Measurements from ENCODE around the gene APEX2.

The APEX2 gene, protein sequence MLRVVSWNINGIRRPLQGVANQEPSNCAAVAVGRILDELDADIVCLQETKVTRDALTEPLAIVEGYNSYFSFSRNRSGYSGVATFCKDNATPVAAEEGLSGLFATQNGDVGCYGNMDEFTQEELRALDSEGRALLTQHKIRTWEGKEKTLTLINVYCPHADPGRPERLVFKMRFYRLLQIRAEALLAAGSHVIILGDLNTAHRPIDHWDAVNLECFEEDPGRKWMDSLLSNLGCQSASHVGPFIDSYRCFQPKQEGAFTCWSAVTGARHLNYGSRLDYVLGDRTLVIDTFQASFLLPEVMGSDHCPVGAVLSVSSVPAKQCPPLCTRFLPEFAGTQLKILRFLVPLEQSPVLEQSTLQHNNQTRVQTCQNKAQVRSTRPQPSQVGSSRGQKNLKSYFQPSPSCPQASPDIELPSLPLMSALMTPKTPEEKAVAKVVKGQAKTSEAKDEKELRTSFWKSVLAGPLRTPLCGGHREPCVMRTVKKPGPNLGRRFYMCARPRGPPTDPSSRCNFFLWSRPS
- long read RNA-seq, transcript APEX2-201 (6 exons, 3,245 nt): major isoform, 70 of 79 reads
- long read RNA-seq, partial matches to known transcripts: 0 of 79 reads
- long read RNA-seq, other reads (novel, unspliced or antisense): 7 of 79 reads

DNA sequence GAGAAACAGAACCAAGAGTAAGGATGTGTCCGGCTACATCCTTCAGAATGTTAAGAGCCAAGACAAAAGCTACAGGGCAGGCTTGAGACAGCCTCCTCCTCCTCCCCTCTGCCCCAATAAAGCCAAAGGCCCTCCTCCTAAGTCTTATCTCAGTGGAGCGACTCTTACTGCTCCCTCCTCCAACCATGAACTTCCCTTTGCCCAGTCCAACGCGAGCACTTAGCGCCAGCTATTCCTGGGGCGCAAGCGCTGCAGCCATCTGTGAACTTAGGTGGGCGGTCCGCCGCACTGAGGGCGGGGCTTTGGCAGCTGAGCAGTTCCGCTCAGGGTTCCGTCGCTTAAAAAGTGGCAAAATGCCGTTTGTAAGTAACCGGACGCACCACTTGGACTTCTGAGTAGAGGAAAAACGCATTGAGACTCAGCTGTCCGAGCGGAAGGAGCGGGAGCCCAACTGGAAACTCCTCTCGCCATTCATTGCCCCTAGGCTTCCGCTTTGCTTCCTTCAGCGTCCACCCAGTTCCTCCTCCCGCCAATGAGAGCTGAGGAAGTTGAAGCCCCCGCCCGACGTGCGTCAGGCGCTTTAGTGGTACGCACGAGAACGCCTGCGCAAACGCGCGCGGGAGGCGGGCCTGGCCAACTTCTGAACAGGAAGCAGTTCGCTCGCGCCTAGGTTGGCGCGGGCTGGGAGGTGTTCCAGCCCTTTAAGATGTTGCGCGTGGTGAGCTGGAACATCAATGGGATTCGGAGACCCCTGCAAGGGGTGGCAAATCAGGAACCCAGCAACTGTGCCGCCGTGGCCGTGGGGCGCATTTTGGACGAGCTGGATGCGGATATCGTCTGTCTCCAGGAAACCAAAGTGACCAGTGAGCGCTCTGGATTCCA lies at the start of gene APEX2:
APEX2 (plus strand) TSS at position 647 of the 882 bp plus-strand sequence; CDS start at position 707, 60 bp downstream.
- peak within 1 kb of the TSS; percentile 71 for H3K4me3 ChIP-seq (replicated peaks; ENCODE audit: insufficient read depth, low read length)
- DNase-seq (ENCODE audit: low read depth in 1 of 2, low spot score in 1 of 2): peak; percentile 74 to 90
- no peaks in the 10 kb centered on the region for H3K27me3 ChIP-seq (ENCODE audit: insufficient read depth, poor library complexity, severe bottlenecking)
- TF ChIP-seq, protein P1, sequence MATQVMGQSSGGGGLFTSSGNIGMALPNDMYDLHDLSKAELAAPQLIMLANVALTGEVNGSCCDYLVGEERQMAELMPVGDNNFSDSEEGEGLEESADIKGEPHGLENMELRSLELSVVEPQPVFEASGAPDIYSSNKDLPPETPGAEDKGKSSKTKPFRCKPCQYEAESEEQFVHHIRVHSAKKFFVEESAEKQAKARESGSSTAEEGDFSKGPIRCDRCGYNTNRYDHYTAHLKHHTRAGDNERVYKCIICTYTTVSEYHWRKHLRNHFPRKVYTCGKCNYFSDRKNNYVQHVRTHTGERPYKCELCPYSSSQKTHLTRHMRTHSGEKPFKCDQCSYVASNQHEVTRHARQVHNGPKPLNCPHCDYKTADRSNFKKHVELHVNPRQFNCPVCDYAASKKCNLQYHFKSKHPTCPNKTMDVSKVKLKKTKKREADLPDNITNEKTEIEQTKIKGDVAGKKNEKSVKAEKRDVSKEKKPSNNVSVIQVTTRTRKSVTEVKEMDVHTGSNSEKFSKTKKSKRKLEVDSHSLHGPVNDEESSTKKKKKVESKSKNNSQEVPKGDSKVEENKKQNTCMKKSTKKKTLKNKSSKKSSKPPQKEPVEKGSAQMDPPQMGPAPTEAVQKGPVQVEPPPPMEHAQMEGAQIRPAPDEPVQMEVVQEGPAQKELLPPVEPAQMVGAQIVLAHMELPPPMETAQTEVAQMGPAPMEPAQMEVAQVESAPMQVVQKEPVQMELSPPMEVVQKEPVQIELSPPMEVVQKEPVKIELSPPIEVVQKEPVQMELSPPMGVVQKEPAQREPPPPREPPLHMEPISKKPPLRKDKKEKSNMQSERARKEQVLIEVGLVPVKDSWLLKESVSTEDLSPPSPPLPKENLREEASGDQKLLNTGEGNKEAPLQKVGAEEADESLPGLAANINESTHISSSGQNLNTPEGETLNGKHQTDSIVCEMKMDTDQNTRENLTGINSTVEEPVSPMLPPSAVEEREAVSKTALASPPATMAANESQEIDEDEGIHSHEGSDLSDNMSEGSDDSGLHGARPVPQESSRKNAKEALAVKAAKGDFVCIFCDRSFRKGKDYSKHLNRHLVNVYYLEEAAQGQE (IDR thresholded peaks at IDR 0.05; ENCODE audit: insufficient replicate concordance, low read depth): no peak
- TF ChIP-seq POLR2AphosphoS5 (IDR thresholded peaks at IDR 0.05; ENCODE audit: low read depth) (peak; percentile 65), GABPA (IDR thresholded peaks at IDR 0.05; ENCODE audit: low read depth) (peak; percentile 26; the same call in 1 of the 2 replicates), SPI1 (IDR thresholded peaks at IDR 0.05; ENCODE audit: borderline replicate concordance, low read depth) (peak; percentile 65; the same call in 1 of the 2 replicates)
- TF ChIP-seq, protein P2, sequence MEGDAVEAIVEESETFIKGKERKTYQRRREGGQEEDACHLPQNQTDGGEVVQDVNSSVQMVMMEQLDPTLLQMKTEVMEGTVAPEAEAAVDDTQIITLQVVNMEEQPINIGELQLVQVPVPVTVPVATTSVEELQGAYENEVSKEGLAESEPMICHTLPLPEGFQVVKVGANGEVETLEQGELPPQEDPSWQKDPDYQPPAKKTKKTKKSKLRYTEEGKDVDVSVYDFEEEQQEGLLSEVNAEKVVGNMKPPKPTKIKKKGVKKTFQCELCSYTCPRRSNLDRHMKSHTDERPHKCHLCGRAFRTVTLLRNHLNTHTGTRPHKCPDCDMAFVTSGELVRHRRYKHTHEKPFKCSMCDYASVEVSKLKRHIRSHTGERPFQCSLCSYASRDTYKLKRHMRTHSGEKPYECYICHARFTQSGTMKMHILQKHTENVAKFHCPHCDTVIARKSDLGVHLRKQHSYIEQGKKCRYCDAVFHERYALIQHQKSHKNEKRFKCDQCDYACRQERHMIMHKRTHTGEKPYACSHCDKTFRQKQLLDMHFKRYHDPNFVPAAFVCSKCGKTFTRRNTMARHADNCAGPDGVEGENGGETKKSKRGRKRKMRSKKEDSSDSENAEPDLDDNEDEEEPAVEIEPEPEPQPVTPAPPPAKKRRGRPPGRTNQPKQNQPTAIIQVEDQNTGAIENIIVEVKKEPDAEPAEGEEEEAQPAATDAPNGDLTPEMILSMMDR (IDR thresholded peaks at IDR 0.05; ENCODE audit: insufficient read depth, low read length): no peak
- peak within 1 kb of the TSS; percentile 91 for H3K27ac ChIP-seq (replicated peaks)

DNA sequence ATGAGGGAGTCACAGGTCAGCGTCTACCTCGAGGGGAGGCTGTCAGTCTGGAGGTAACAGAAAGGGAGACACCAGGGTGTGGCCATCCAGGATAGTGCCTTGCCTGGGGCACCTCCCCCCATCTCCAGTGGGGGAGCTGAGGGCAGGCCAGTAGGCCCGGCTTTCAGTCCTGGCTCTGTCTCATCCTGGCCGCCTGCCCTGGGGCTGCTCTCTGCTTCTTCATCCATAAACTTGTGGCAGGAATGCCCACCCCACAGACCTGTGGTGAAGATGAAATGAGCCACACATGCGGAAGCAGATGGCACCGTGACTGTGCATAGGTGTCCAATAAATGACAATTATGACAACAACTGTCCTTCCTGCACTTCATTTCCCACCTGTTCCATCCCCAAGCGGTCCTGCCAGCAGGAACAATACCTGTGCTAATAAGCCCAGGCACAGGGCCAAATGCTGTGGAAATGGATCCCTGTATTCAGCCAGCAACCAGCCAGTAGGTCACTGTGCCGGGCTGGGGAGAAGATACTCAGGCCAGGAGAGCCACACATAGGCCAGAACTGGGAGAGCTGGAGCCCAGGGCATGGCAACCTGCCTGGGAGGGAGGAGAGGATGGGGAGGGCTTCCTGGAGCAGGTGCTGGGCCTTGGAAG lies 49.3 kb upstream of the APEX2 start:
- no peak for DNase-seq (ENCODE audit: low read depth in 1 of 2, low spot score in 1 of 2)
- no peak overlapping the region for H3K27ac ChIP-seq (replicated peaks)
- H3K4me3 ChIP-seq (replicated peaks; ENCODE audit: insufficient read depth, low read length): no peak overlapping the region
- H3K27me3 ChIP-seq (ENCODE audit: insufficient read depth, poor library complexity, severe bottlenecking): peaks cover 2% of the 10 kb centered on the region
- TF ChIP-seq POLR2AphosphoS5 (IDR thresholded peaks at IDR 0.05; ENCODE audit: low read depth): no peak
- TF ChIP-seq SPI1 (IDR thresholded peaks at IDR 0.05; ENCODE audit: borderline replicate concordance, low read depth): no peak
- TF ChIP-seq, protein P1 (IDR thresholded peaks at IDR 0.05; ENCODE audit: insufficient replicate concordance, low read depth): no peak
- TF ChIP-seq GABPA (IDR thresholded peaks at IDR 0.05; ENCODE audit: low read depth): no peak
- TF ChIP-seq, protein P2 (IDR thresholded peaks at IDR 0.05; ENCODE audit: insufficient read depth, low read length): no peak

DNA sequence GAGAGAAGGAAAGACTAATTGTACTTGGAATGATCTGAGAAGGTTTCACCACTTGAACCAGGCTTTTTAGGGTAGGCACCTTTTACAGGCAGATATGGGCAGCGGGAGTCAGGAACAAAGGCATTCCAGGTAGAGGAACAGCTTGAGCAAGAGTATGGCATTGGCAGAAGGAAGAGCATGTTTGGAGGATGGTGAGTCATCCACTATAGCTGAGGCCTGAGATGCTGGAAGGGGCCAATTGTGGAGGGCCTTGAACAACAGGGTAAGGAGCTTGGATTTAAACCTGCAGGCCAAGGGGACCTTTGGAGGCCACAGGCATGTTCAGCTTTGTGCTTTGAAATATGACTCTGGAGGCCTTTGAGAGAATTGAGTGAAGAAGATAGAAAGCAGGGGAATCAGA lies 38.4 kb upstream of the APEX2 start:
- Histone ChIP-seq H3K4me3 (replicated peaks; ENCODE audit: insufficient read depth, low read length) (no peak overlapping the region), H3K27ac (replicated peaks) (no peak overlapping the region), H3K27me3 (ENCODE audit: insufficient read depth, poor library complexity, severe bottlenecking) (peaks cover 2% of the 10 kb centered on the region)
- TF ChIP-seq GABPA (IDR thresholded peaks at IDR 0.05; ENCODE audit: low read depth) (no peak), POLR2AphosphoS5 (IDR thresholded peaks at IDR 0.05; ENCODE audit: low read depth) (no peak), SPI1 (IDR thresholded peaks at IDR 0.05; ENCODE audit: borderline replicate concordance, low read depth) (no peak)
- TF ChIP-seq, protein P1 (IDR thresholded peaks at IDR 0.05; ENCODE audit: insufficient replicate concordance, low read depth): no peak
- TF ChIP-seq, protein P2 (IDR thresholded peaks at IDR 0.05; ENCODE audit: insufficient read depth, low read length): no peak
- DNase-seq (ENCODE audit: low read depth in 1 of 2, low spot score in 1 of 2): no peak
